SK-N-SH (cell line): Measurements from ENCODE around the gene DUSP10. TPM values are rescaled to one million over a fixed set of nuclear protein-coding genes. Genes with fewer than 3 reads are reported as not detected.

Source experiments
- CTCF ChIA-PET: fragments of 300-600, 350-600 bp; formaldehyde crosslinking; extraction: SDS; loops from one replicate; lab custom pipeline; 2021; lab: Yijun Ruan, JAX
- POLR2A ChIA-PET: fragments of 350-600 bp; sonication (Branson Sonifier 250); formaldehyde crosslinking; extraction: SDS; loops from one replicate; lab custom pipeline; 2020; ENCODE audit warnings: antibody characterized with exemption, inconsistent platforms; lab: Yijun Ruan, JAX
- DNase-seq: peaks from one replicate; pipeline ENCODE4 v3.0.0; 2012
- H2AFZ ChIP-seq: fragments of 200-600 bp; sonication (generic); 2 replicates; pipeline ENCODE4 v1.8.1; 2016; ENCODE audit warnings: antibody characterized with exemption, mild to moderate bottlenecking, low read depth
- H3F3A ChIP-seq: fragments of 200-600 bp; sonication (generic); replicated peaks from 2 replicates; pipeline ENCODE3; 2016; ENCODE audit warnings: antibody characterized with exemption, mild to moderate bottlenecking; ENCODE audit not compliant: insufficient read depth
- H3K27ac ChIP-seq, 2 experiments: fragments of 200-500 bp in 1 of 2; fragments of 200-600 bp in 1 of 2; sonication (Bioruptor generic) in 1 of 2; sonication (generic), shearing (Covaris generic) in 1 of 2; 2 replicates each; pipeline versions ENCODE4 v1.5.1 to v1.6.1; 2014 to 2016; ENCODE audit warnings: low read depth in 2 of 2, inconsistent platforms in 1 of 2, low read length in 1 of 2, mild to moderate bottlenecking in 1 of 2, mixed read lengths in 1 of 2
- H3K27me3 ChIP-seq: fragments of 200-600 bp; sonication (generic), shearing (Covaris generic); 2 replicates; pipeline ENCODE4 v1.6.1; 2016; ENCODE audit warnings: mixed run types; ENCODE audit not compliant: insufficient read depth
- H3K36me3 ChIP-seq, 2 experiments: fragments of 200-500 bp in 1 of 2; fragments of 200-600 bp in 1 of 2; sonication (Bioruptor generic) in 1 of 2; sonication (generic) in 1 of 2; replicated peaks in 1 of 2; 2 replicates each; pipeline versions ENCODE3 to v1.5.1; 2014 to 2016; ENCODE audit warnings: low read length in 1 of 2, mild to moderate bottlenecking in 1 of 2; ENCODE audit not compliant: insufficient read depth in 2 of 2, control insufficient read depth in 1 of 2
- H3K4me1 ChIP-seq, 2 experiments: fragments of 200-500 bp in 1 of 2; fragments of 200-600 bp in 1 of 2; sonication (Bioruptor generic) in 1 of 2; sonication (generic), shearing (Covaris generic) in 1 of 2; 2 replicates each; pipeline versions ENCODE4 v1.5.1 to v1.6.1; 2014 to 2016; ENCODE audit warnings: low read depth in 1 of 2, low read length in 1 of 2, mixed run types in 1 of 2; ENCODE audit not compliant: insufficient read depth in 2 of 2, control insufficient read depth in 1 of 2
- H3K4me2 ChIP-seq: fragments of 200-600 bp; sonication (generic), shearing (Covaris generic); 2 replicates; pipeline ENCODE4 v1.6.1; 2017; ENCODE audit warnings: mixed run types
- H3K4me3 ChIP-seq, 2 experiments: fragments of 200-500 bp in 1 of 2; fragments of 200-600 bp in 1 of 2; sonication (Bioruptor generic) in 1 of 2; sonication (generic), shearing (Covaris generic) in 1 of 2; 2 replicates each; pipeline versions ENCODE4 v1.5.1 to v1.8.1; 2014 to 2016; ENCODE audit warnings: low read depth in 2 of 2, inconsistent platforms in 1 of 2, low read length in 1 of 2, mild to moderate bottlenecking in 1 of 2, mixed read lengths in 1 of 2, moderate library complexity in 1 of 2
- H3K79me2 ChIP-seq: fragments of 200-600 bp; sonication (generic); 2 replicates; pipeline ENCODE4 v1.8.1; 2017; ENCODE audit warnings: mild to moderate bottlenecking; ENCODE audit not compliant: insufficient read depth
- H3K9ac ChIP-seq: fragments of 200-600 bp; sonication (generic); 2 replicates; pipeline ENCODE4 v1.6.1; 2017; ENCODE audit warnings: mixed run types
- H3K9me2 ChIP-seq: fragments of 200-600 bp; sonication (generic); 2 replicates; pipeline ENCODE4 v1.6.1; 2017; ENCODE audit warnings: mixed run types
- H3K9me3 ChIP-seq: fragments of 200-600 bp; sonication (generic); 2 replicates; pipeline ENCODE4 v1.6.1; 2017; ENCODE audit warnings: mixed run types, mild to moderate bottlenecking, moderate library complexity
- H4K20me1 ChIP-seq: fragments of 200-600 bp; sonication (generic); 2 replicates; pipeline ENCODE4 v1.6.1; 2017; ENCODE audit warnings: mild to moderate bottlenecking, mixed run types; ENCODE audit not compliant: insufficient read depth
- CHD2 ChIP-seq: fragments of 150-350 bp; IDR thresholded peaks from 2 replicates; pipeline ENCODE4 v1.6.1; 2018; ENCODE audit warnings: low read length; ENCODE audit not compliant: partially characterized antibody
- EP300 ChIP-seq, 2 experiments: IDR thresholded peaks; 2 replicates each; pipeline versions ENCODE4 v1.4.0 to v1.6.1; 2012; ENCODE audit warnings: borderline replicate concordance in 1 of 2, low read depth in 1 of 2, low read length in 1 of 2
- FOXJ3 ChIP-seq: sonication (generic); formaldehyde crosslinking; IDR thresholded peaks from 2 replicates; pipeline ENCODE4 v1.5.1; 2020; ENCODE audit warnings: mild to moderate bottlenecking, missing genetic modification reagents
- GATA2 ChIP-seq: sonication (generic); formaldehyde crosslinking; IDR thresholded peaks from 2 replicates; pipeline ENCODE4 v1.5.0; 2020; ENCODE audit warnings: mild to moderate bottlenecking, missing genetic modification reagents
- NFIC ChIP-seq: IDR thresholded peaks from 2 replicates; pipeline ENCODE4 v1.4.0; 2012; ENCODE audit warnings: borderline replicate concordance
- NRF1 ChIP-seq: IDR thresholded peaks from 2 replicates; pipeline ENCODE4 v1.6.1; 2012; ENCODE audit warnings: low read depth, mild to moderate bottlenecking, low read length
- PBX3 ChIP-seq: IDR thresholded peaks from 2 replicates; pipeline ENCODE4; 2012
- RCOR1 ChIP-seq: fragments of 150-350 bp; IDR thresholded peaks from 2 replicates; pipeline ENCODE4 v1.6.1; 2017; ENCODE audit warnings: antibody characterized with exemption, low read length
- REST ChIP-seq: IDR thresholded peaks from 2 replicates; pipeline ENCODE4 v1.6.1; 2012; ENCODE audit warnings: mild to moderate bottlenecking, low read depth, low read length, moderate library complexity
- YY1 ChIP-seq: IDR thresholded peaks from 2 replicates; pipeline ENCODE4 v1.4.0; 2012; ENCODE audit warnings: low read depth, mild to moderate bottlenecking
- WGBS: methylation state at CpG from one replicate; pipeline ENCODE4 v1.1.6; 2017; ENCODE audit warnings: low lambda C conversion rate; 5-methylcytosine and 5-hydroxymethylcytosine counted together
- polyA plus RNA-seq, 3 experiments: library from polyadenylated mRNA; depleted of rRNA; stranded (reverse); fragments of >200 nt; gene quantifications; 2 replicates each; pipeline ENCODE4 v1.2.3, GENCODE V29; 2012

Gene DUSP10
- polyA plus RNA-seq, 1 of the 3 experiments (the other 2 are of a cell fraction): 6.4 TPM

GRCh38 chr1:221717485-221717853, 24.4 kb downstream of the DUSP10 start:
- no peak for DNase-seq
- POLR2A ChIA-PET: no interaction called here

GRCh38 chr1:221716713-221717484, 25.0 kb downstream of the DUSP10 start:
- DNase-seq: peak; percentile 48
- TF ChIP-seq CHD2: peak; percentile 42
- TF ChIP-seq FOXJ3 (CRISPR knock-in tag): peak; percentile 49; the same call in 1 of the 2 replicates
- TF ChIP-seq PBX3: 0 out of 2 replicates have a peak, but pooled peaks have one; percentile 4
- peak; percentile 69; the same call in 1 of the 2 replicates for TF ChIP-seq RCOR1
- TF ChIP-seq GATA2: peak; percentile 49; the same call in 1 of the 2 replicates
- TF ChIP-seq YY1: no peak
- 0 out of 2 replicates have a peak, but pooled peaks have one; percentile 53 for TF ChIP-seq REST
- no peak for TF ChIP-seq NRF1
- TF ChIP-seq EP300 (IDR thresholded peaks at IDR 0.05; ENCODE audit: borderline replicate concordance in 1 of 2, low read depth in 1 of 2, low read length in 1 of 2): peak in 1 of 2 experiments; percentile 36; a peak in 1 of 4 replicates
- Histone ChIP-seq H3K27ac (peak overlapping the region in 1 of 2 experiments; percentile 36; a peak in 2 of 4 replicates), H3K4me2 (no peak overlapping the region), H3K4me3 (no peak overlapping the region), H3K9me3 (no peaks in the 10 kb centered on the region), H2AFZ (no peak overlapping the region), H3K36me3 (peaks cover 0 to 2% of the 10 kb centered on the region in 2 experiments), H3K27me3 (no peaks in the 10 kb centered on the region), H4K20me1 (no peaks in the 10 kb centered on the region), H3K4me1 (peaks cover 7 to 35% of the 10 kb centered on the region in 2 experiments; a peak in 3 of 4 replicates), H3F3A (no peaks in the 10 kb centered on the region), H3K9me2 (no peaks in the 10 kb centered on the region), H3K79me2 (no peaks in the 10 kb centered on the region), H3K9ac (no peak overlapping the region)
- ChIA-PET CTCF (no interaction called here), POLR2A (no interaction called here)
- 74% methylated on average over 7 of the region's 7 CpGs for WGBS

More at GRCh38 chr1:221717485-221717853, 24.4 kb downstream of the DUSP10 start:
- no peaks in the 10 kb centered on the region for H3F3A ChIP-seq
- H3K9ac ChIP-seq: no peak overlapping the region
- CTCF ChIA-PET: interaction anchor here (1.1 kb wide), 1 partner anchor 10 kb away, joined by 3 read pairs; no protein-coding TSS in a partner anchor
- no peak for TF ChIP-seq NFIC
- peak overlapping the region in 1 of 2 experiments; percentile 25; a peak in 1 of 4 replicates for H3K27ac ChIP-seq
- no peak overlapping the region for H2AFZ ChIP-seq
- peaks cover 7 to 35% of the 10 kb centered on the region in 2 experiments; a peak in 3 of 4 replicates for H3K4me1 ChIP-seq
- no peak overlapping the region for H3K4me2 ChIP-seq
- H3K27me3 ChIP-seq: no peaks in the 10 kb centered on the region
- WGBS: 92% methylated on average over 2 of the region's 2 CpGs
- H3K4me3 ChIP-seq: no peak overlapping the region
- peaks cover 0 to 2% of the 10 kb centered on the region in 2 experiments for H3K36me3 ChIP-seq
- H3K79me2 ChIP-seq: no peaks in the 10 kb centered on the region
- H3K9me2 ChIP-seq: no peaks in the 10 kb centered on the region
- no peaks in the 10 kb centered on the region for H4K20me1 ChIP-seq
- H3K9me3 ChIP-seq: no peaks in the 10 kb centered on the region
